ENCODE measurements around the gene NT5C3B. TPM values are rescaled to one million over a fixed set of nuclear protein-coding genes. Genes with fewer than 3 reads are reported as not detected.
"Not testable (repeated sequence)": the region's sequence is repeated elsewhere in the genome, so short reads cannot be mapped to it uniquely, and the experiment has no call there.

The NT5C3B gene
- total and polyA plus RNA-seq, 4 donors, result 43.5 to 155 (median 82.3) TPM

DNA sequence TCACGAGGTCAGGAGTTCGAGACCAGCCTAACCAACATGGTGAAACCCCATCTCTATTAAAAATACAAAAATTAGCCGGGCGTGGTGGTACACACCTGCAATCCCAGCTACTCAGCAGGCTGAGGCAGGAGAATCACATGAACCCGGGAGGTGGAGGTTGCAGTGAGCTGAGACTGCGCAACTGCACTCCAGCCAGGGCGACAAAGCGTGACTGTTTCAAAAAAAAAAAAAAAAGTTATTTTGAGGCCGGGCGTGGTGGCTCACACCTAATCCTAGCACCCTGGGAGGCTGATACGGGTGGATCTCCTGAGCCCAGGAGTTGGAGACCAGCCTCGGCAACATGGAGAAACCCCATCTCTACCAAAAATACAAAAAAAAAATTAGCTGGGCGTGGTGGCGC lies 15.3 kb upstream of the NT5C3B start:
- H3K9me3 ChIP-seq (ENCODE audit: control insufficient read depth, low read length); intact Hi-C loops (cut with DNase I); H3K36me3 ChIP-seq (ENCODE audit: control insufficient read depth in 1 of 2, insufficient read depth in 2 of 2, low read length in 1 of 2); H3K27me3 ChIP-seq (ENCODE audit: control insufficient read depth in 1 of 2, insufficient read depth in 2 of 2, low read length in 1 of 2); DNase-seq; ATAC-seq (ENCODE audit: low FRiP score); H3K27ac ChIP-seq (ENCODE audit: low read depth in 1 of 2, low read length in 2 of 2); H3K4me3 ChIP-seq (ENCODE audit: low read length in 2 of 2); H3K4me1 ChIP-seq (ENCODE audit: control insufficient read depth in 1 of 2, insufficient read depth in 2 of 2, low read length in 2 of 2): not testable (repeated sequence)
- 96 to 98% methylated on average over 14 of the region's 14 CpGs for WGBS, 2 donors

DNA sequence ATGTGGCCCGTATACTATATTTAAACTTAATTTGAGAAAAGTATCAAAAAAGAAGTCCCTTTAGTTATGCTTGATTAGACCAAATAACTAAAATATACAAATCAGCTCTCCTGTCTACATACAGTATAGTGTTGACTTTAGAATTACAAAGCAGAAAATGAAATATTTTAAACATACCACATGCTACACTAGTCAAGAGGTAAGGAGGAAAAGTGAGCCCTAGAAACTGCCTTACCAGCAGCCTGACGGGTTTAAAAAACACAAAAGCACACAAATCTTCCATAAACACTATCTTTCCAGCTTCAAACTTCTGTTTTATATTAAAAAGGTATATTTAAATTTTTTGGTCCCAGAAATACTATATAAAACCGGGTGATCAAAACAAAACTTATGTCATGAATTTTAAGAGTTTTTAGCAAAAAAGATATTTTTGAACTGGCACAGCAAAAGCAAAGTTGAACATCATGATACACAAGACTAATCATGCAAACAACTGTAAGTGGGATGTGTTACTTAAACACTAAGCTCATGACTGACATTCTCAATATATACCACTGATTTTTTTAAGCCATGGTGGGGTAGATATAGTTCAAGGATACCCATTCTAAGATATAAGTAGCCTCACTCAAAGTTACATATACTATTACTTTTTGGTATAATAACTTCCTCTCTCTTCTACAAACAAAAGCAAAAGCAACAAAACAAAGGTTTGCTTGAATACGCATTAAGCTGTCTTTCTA lies 13.4 kb upstream of the NT5C3B start:
- Histone ChIP-seq H3K27ac (ENCODE audit: low read depth in 1 of 2, low read length in 2 of 2) (no peak overlapping the region), H3K4me3 (ENCODE audit: low read length in 2 of 2) (no peak overlapping the region), H3K4me1 (ENCODE audit: control insufficient read depth in 1 of 2, insufficient read depth in 2 of 2, low read length in 2 of 2) (no peaks in the 10 kb centered on the region), H3K27me3 (ENCODE audit: control insufficient read depth in 1 of 2, insufficient read depth in 2 of 2, low read length in 1 of 2) (no peaks in the 10 kb centered on the region), H3K9me3 (ENCODE audit: control insufficient read depth, low read length) (no peaks in the 10 kb centered on the region), H3K36me3 (ENCODE audit: control insufficient read depth in 1 of 2, insufficient read depth in 2 of 2, low read length in 1 of 2) (peaks cover 3 to 6% of the 10 kb centered on the region in 2 donors)
- DNase-seq (no peak), ATAC-seq (ENCODE audit: low FRiP score) (no peak)
- 19 to 27% methylated on average over 4 of the region's 4 CpGs for WGBS, 2 donors
- intact Hi-C loops (cut with DNase I), result no loop called here

DNA sequence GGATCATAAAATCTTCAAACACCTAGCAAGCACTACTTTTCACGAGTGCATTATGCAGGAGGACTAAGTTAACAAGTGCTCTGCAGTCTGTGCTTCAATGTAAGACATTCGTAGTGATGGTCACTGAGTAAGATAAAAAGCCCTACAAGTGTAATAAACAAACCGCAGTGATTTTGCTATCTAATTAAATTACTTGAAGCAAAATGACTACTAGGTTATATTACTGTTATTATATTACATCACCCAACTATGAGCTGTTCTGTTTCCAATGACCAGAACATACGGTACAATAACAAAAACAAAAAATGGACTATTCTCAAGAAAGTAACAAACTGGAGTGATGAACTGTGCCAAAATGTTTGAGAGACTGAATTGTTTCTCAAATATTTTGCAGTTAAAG lies 12.8 kb upstream of the NT5C3B start:
- DNase-seq (no peak), ATAC-seq (ENCODE audit: low FRiP score) (no peak)
- Histone ChIP-seq H3K9me3 (ENCODE audit: control insufficient read depth, low read length) (no peaks in the 10 kb centered on the region), H3K27ac (ENCODE audit: low read depth in 1 of 2, low read length in 2 of 2) (no peak overlapping the region), H3K4me3 (ENCODE audit: low read length in 2 of 2) (no peak overlapping the region), H3K27me3 (ENCODE audit: control insufficient read depth in 1 of 2, insufficient read depth in 2 of 2, low read length in 1 of 2) (no peaks in the 10 kb centered on the region), H3K36me3 (ENCODE audit: control insufficient read depth in 1 of 2, insufficient read depth in 2 of 2, low read length in 1 of 2) (peaks cover under 1 to 3% of the 10 kb centered on the region in 2 donors), H3K4me1 (ENCODE audit: control insufficient read depth in 1 of 2, insufficient read depth in 2 of 2, low read length in 2 of 2) (no peaks in the 10 kb centered on the region)
- intact Hi-C loops (cut with DNase I), result no loop called here
- 24 to 25% methylated on average over 4 of the region's 4 CpGs for WGBS, 2 donors

DNA sequence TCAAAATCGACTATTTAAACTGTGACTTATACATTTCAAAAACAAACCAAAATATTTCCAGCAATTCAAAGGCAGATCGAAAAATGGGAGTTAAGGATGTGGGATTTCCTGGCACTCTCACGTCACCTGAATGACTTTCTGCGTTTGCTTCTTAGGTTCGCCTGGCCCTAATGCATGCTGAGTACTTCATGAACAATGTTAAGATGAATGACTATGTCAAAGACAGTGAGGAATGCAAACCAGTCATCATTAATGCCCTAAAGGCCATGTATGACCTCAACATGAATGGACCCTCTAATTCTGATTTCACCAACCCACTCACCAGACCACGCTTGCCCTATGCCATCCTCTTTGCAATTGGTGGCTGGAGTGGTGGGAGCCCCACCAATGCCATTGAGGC lies 8.9 kb upstream of the NT5C3B start:
- no peaks in the 10 kb centered on the region for H3K4me1 ChIP-seq (ENCODE audit: control insufficient read depth in 1 of 2, insufficient read depth in 2 of 2, low read length in 2 of 2)
- no peak for ATAC-seq (ENCODE audit: low FRiP score)

DNA sequence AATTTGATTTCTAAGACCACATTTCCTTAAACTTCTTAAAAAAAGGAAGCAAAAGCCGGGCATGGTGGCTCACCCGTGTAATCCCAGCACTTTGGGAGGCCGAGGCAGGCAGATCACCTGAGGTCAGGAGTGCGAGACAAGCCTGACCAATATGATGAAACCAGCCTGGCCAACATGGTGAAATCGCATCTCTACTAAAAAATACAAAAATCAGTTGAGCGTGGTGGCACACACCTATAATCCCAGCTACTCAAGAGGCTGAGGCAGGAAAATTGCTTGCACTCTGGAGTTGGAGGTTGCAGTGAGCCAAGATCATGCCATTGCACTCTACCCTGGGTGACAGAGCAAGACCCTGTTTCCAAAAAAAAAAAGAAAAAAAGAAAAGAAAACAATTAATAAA lies 4.7 kb upstream of the NT5C3B start:
- WGBS, 2 donors, result 95 to 98% methylated on average over 6 of the region's 6 CpGs
- intact Hi-C loops (cut with DNase I); DNase-seq; H3K27me3 ChIP-seq (ENCODE audit: control insufficient read depth in 1 of 2, insufficient read depth in 2 of 2, low read length in 1 of 2); H3K9me3 ChIP-seq (ENCODE audit: control insufficient read depth, low read length); H3K27ac ChIP-seq (ENCODE audit: low read depth in 1 of 2, low read length in 2 of 2); H3K4me3 ChIP-seq (ENCODE audit: low read length in 2 of 2); ATAC-seq (ENCODE audit: low FRiP score); H3K4me1 ChIP-seq (ENCODE audit: control insufficient read depth in 1 of 2, insufficient read depth in 2 of 2, low read length in 2 of 2); H3K36me3 ChIP-seq (ENCODE audit: control insufficient read depth in 1 of 2, insufficient read depth in 2 of 2, low read length in 1 of 2): not testable (repeated sequence)

More for the DNA sequence above, 8.9 kb upstream of the NT5C3B start:
- H3K4me3 ChIP-seq (ENCODE audit: low read length in 2 of 2), result no peak overlapping the region
- H3K9me3 ChIP-seq (ENCODE audit: control insufficient read depth, low read length), result no peaks in the 10 kb centered on the region
- no peak overlapping the region for H3K27ac ChIP-seq (ENCODE audit: low read depth in 1 of 2, low read length in 2 of 2)
- DNase-seq, result no peak
- 92 to 94% methylated on average over 6 of the region's 6 CpGs for WGBS, 2 donors
- intact Hi-C loops (cut with DNase I), result no loop called here
- H3K27me3 ChIP-seq (ENCODE audit: control insufficient read depth in 1 of 2, insufficient read depth in 2 of 2, low read length in 1 of 2), result no peaks in the 10 kb centered on the region
- H3K36me3 ChIP-seq (ENCODE audit: control insufficient read depth in 1 of 2, insufficient read depth in 2 of 2, low read length in 1 of 2), result no peaks in the 10 kb centered on the region

DNA sequence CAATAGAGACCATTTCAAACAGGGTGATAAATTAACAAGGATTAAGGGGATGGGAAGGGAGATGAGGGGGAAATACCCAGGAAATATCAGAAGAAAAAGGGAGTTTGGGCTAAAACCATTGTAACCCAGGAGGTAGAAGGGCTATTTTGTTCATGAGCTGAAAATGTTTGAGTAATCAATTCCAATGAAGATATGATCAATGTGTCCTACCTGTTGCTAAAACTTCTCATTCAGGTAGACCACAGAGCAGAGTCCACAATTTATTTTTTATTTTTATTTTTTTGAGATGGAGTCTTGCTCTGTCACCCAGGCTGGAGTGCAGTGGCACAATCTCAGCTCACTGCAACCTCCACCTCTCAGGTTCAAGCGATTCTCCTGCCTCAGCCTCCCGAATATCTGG lies 3.4 kb upstream of the NT5C3B start:
- H3K27ac ChIP-seq (ENCODE audit: low read depth in 1 of 2, low read length in 2 of 2); ATAC-seq (ENCODE audit: low FRiP score); intact Hi-C loops (cut with DNase I); H3K4me1 ChIP-seq (ENCODE audit: control insufficient read depth in 1 of 2, insufficient read depth in 2 of 2, low read length in 2 of 2); H3K36me3 ChIP-seq (ENCODE audit: control insufficient read depth in 1 of 2, insufficient read depth in 2 of 2, low read length in 1 of 2); H3K4me3 ChIP-seq (ENCODE audit: low read length in 2 of 2); H3K27me3 ChIP-seq (ENCODE audit: control insufficient read depth in 1 of 2, insufficient read depth in 2 of 2, low read length in 1 of 2); DNase-seq; H3K9me3 ChIP-seq (ENCODE audit: control insufficient read depth, low read length): not testable (repeated sequence)
- 91 to 96% methylated on average over 2 of the region's 2 CpGs for WGBS, 2 donors

DNA sequence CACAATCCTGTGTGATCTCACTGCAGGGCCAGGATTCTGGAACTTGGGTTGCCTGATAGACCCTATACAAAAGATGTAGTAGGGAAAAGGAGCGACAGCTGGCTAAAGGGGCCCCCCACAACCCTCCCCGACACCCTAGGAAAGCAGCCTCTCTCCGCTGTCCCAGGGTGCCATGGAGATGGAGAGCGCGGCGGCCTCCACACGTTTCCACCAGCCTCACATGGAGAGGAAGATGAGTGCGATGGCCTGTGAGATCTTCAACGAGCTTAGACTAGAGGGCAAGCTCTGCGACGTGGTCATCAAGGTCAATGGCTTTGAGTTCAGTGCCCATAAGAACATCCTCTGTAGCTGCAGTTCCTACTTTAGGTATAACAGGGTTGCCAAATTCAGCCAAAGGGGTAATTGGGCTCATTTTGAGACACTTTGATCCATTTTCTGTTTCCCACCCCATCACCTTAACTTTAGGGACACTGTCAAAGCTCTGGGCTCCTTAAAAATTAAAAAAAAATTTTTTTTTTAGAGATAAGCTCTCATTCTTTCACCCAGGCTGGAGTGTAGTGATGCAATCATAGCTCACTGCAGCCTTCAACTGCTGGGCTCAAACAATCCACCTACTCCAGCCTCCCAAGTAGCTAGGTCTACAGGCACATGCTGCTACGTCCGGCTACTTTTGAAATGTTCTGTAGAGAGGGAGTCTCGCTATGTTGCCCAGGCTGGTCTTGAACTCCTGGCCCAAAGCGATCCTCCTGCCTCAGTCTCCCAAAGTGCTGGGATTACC lies 1.9 kb upstream of the NT5C3B start, which contains the start of gene KLHL10:
TSS of gene KLHL10 (plus strand) at position 65 of the 778 bp plus-strand sequence. CDS start at position 173, 108 bp downstream.
- Histone ChIP-seq H3K4me1 (ENCODE audit: control insufficient read depth in 1 of 2, insufficient read depth in 2 of 2, low read length in 2 of 2) (no peaks in the 10 kb centered on the region), H3K9me3 (ENCODE audit: control insufficient read depth, low read length) (no peaks in the 10 kb centered on the region), H3K4me3 (ENCODE audit: low read length in 2 of 2) (no peak within 1 kb of the TSS), H3K36me3 (ENCODE audit: control insufficient read depth in 1 of 2, insufficient read depth in 2 of 2, low read length in 1 of 2) (no peaks in the 10 kb centered on the region), H3K27me3 (ENCODE audit: control insufficient read depth in 1 of 2, insufficient read depth in 2 of 2, low read length in 1 of 2) (no peaks in the 10 kb centered on the region), H3K27ac (ENCODE audit: low read depth in 1 of 2, low read length in 2 of 2) (no peak within 1 kb of the TSS)
- WGBS, 2 donors, result 94 to 96% methylated on average over 15 of the region's 15 CpGs
- intact Hi-C loops (cut with DNase I), result loop anchor here in 1 of 2 donors (2.0 kb wide), 1 partner anchor 27 kb away; the partner anchor contains the start of gene KLHL11
- peak in 1 of 2 donors; percentile 28 for DNase-seq
- ATAC-seq (ENCODE audit: low FRiP score), result no peak

DNA sequence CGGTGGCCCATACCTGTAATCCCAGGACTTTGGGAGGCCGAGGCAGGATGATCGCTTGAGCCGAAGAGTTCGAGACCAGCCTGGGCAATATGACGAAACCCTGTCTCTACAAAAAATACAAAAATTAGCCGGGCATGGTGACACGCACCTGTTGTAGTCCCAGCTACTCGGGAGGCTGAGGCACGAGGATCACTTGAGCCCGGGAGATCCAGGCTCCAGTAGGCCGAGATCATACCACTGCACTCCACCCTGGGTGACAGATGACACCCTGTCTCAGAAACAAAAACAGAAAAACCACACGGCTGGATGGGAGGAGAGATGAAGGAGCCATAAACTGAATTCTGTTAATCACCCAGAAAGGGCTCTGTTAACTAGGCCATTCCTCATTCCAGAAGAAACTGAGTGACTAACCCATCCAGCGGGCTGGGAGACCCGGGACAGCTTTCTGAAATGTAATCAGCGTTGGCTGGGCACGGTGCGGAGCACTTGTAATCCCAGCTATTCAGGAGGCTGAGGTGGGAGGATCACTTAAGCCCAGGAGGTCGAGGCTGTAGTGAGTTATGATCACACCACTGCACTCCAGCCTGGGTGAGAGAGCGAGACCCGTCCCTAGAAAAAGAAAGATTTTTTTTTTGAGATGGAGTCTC lies 641 bp upstream of the NT5C3B start:
- WGBS, 2 donors, result 36 to 37% methylated on average over 21 of the region's 21 CpGs
- H3K4me1 ChIP-seq (ENCODE audit: control insufficient read depth in 1 of 2, insufficient read depth in 2 of 2, low read length in 2 of 2), result no peaks in the 10 kb centered on the region
- no peaks in the 10 kb centered on the region for H3K27me3 ChIP-seq (ENCODE audit: control insufficient read depth in 1 of 2, insufficient read depth in 2 of 2, low read length in 1 of 2)
- ATAC-seq (ENCODE audit: low FRiP score) (no peak), DNase-seq (peak in 1 of 2 donors; percentile 75)
- no peaks in the 10 kb centered on the region for H3K9me3 ChIP-seq (ENCODE audit: control insufficient read depth, low read length)
- H3K27ac ChIP-seq (ENCODE audit: low read depth in 1 of 2, low read length in 2 of 2), result peak overlapping the region in 1 of 2 donors; percentile 9
- H3K36me3 ChIP-seq (ENCODE audit: control insufficient read depth in 1 of 2, insufficient read depth in 2 of 2, low read length in 1 of 2), result no peaks in the 10 kb centered on the region
- H3K4me3 ChIP-seq (ENCODE audit: low read length in 2 of 2), result peak overlapping the region; percentile 44 to 54
- intact Hi-C loops (cut with DNase I), result loop anchor here in 1 of 2 donors (2.0 kb wide), 1 partner anchor 28 kb away; the partner anchor contains the start of gene KLHL11

Measured in aorta (tissue), 5 donors.